WTC11 (cell line): ENCODE results near the gene ERC2. TPM values are rescaled to one million over a fixed set of nuclear protein-coding genes. Genes with fewer than 3 reads are reported as not detected.

Experiments
- ATAC-seq: fragments of 200-7000 bp; cut with Tn5 transposase; 2 replicates; pipeline ENCODE4 v1.10.0; 2021; ENCODE audit warnings: mild to moderate bottlenecking, moderate library complexity
- CTCF ChIA-PET: fragments of 300-600 bp; sonication (Branson Sonifier 250); formaldehyde crosslinking; loops from one replicate; lab custom pipeline; 2021; ENCODE audit warnings: antibody characterized with exemption; lab: Charles Lee
- POLR2A ChIA-PET: fragments of 350-600 bp; sonication (Branson Sonifier 250); formaldehyde crosslinking; loops from one replicate; lab custom pipeline; 2021; ENCODE audit warnings: antibody characterized with exemption; lab: Charles Lee
- DNase-seq: peaks from one replicate; pipeline ENCODE4 v3.0.0; 2021; ENCODE audit warnings: low spot score
- H3K27ac Mint-ChIP-seq: 2 replicates; pipeline ENCODE4 v1.8.0; 2021; ENCODE audit warnings: mixed read lengths
- H3K27me3 Mint-ChIP-seq: 2 replicates; pipeline ENCODE4 v1.8.0; 2021; ENCODE audit warnings: low read depth, mild to moderate bottlenecking, moderate library complexity, mixed read lengths
- H3K36me3 Mint-ChIP-seq: 2 replicates; pipeline ENCODE4 v1.8.0; 2021; ENCODE audit warnings: mixed read lengths
- H3K4me1 Mint-ChIP-seq: 2 replicates; pipeline ENCODE4 v1.8.0; 2022; ENCODE audit warnings: mixed read lengths
- H3K4me3 Mint-ChIP-seq: 2 replicates; pipeline ENCODE4 v1.8.0; 2021; ENCODE audit warnings: mild to moderate bottlenecking, moderate library complexity, mixed read lengths
- H3K9me3 Mint-ChIP-seq: 2 replicates; pipeline ENCODE4 v1.8.0; 2021; ENCODE audit warnings: mixed read lengths
- CREM ChIP-seq: sonication (generic); formaldehyde crosslinking; IDR thresholded peaks from 2 replicates; pipeline ENCODE4 v1.8.1; 2022; ENCODE audit warnings: mild to moderate bottlenecking, missing genetic modification reagents, moderate library complexity
- CTCF ChIP-seq: fragments of 200-600 bp; IDR thresholded peaks from 2 replicates; pipeline ENCODE4 v1.8.0; 2022; ENCODE audit warnings: antibody characterized with exemption
- E2F1 ChIP-seq: sonication (generic); formaldehyde crosslinking; IDR thresholded peaks from 2 replicates; pipeline ENCODE4 v1.8.0; 2022; ENCODE audit warnings: mild to moderate bottlenecking, missing genetic modification reagents
- ELF4 ChIP-seq: sonication (generic); formaldehyde crosslinking; IDR thresholded peaks from 2 replicates; pipeline ENCODE4 v1.8.1; 2022; ENCODE audit warnings: low read depth, mild to moderate bottlenecking, moderate library complexity, missing genetic modification reagents
- GABPB1 ChIP-seq: sonication (generic); formaldehyde crosslinking; IDR thresholded peaks from 2 replicates; pipeline ENCODE4 v1.8.1; 2023; ENCODE audit warnings: mild to moderate bottlenecking, missing genetic modification reagents
- IRF2 ChIP-seq: sonication (generic); formaldehyde crosslinking; IDR thresholded peaks from 2 replicates; pipeline ENCODE4 v1.8.0; 2022; ENCODE audit warnings: low read depth, missing genetic modification reagents, borderline replicate concordance
- JAZF1 ChIP-seq: fragments of 250-450 bp; sonication (Bioruptor Pico); IDR thresholded peaks from 2 replicates; pipeline ENCODE4 v1.9.0; 2021; ENCODE audit warnings: moderate library complexity, mild to moderate bottlenecking, inconsistent platforms
- MXD4 ChIP-seq: fragments of 250-450 bp; sonication (Bioruptor Pico); IDR thresholded peaks from 2 replicates; pipeline ENCODE4 v1.8.0; 2021; ENCODE audit warnings: mild to moderate bottlenecking, moderate library complexity, borderline replicate concordance
- MYBL2 ChIP-seq: sonication (generic); formaldehyde crosslinking; IDR thresholded peaks from 2 replicates; pipeline ENCODE4 v1.8.1; 2023; ENCODE audit warnings: mild to moderate bottlenecking, moderate library complexity, missing genetic modification reagents
- NFYB ChIP-seq: sonication (generic); formaldehyde crosslinking; conservative IDR thresholded peaks from 2 replicates; pipeline ENCODE4 v1.8.0; 2022; ENCODE audit warnings: low read depth, missing genetic modification reagents
- PREB ChIP-seq: sonication (generic); formaldehyde crosslinking; IDR thresholded peaks from 2 replicates; pipeline ENCODE4 v1.8.1; 2022; ENCODE audit warnings: mild to moderate bottlenecking, missing genetic modification reagents, moderate library complexity, borderline replicate concordance
- PRRX2 ChIP-seq: fragments of 250-450 bp; sonication (Bioruptor Pico); IDR thresholded peaks from 2 replicates; pipeline ENCODE4 v1.8.0; 2021; ENCODE audit warnings: mild to moderate bottlenecking
- RORB ChIP-seq: fragments of 250-450 bp; sonication (Bioruptor Pico); IDR thresholded peaks from 2 replicates; pipeline ENCODE4 v1.9.0; 2021; ENCODE audit warnings: mild to moderate bottlenecking
- SMAD3 ChIP-seq: sonication (generic); formaldehyde crosslinking; IDR thresholded peaks from 2 replicates; pipeline ENCODE4 v1.8.0; 2022; ENCODE audit warnings: missing genetic modification reagents, mild to moderate bottlenecking, borderline replicate concordance
- SOX15 ChIP-seq: fragments of 250-450 bp; sonication (Bioruptor Pico); IDR thresholded peaks from 2 replicates; pipeline ENCODE4 v1.9.0; 2021; ENCODE audit warnings: mild to moderate bottlenecking
- SP1 ChIP-seq: sonication (generic); formaldehyde crosslinking; conservative IDR thresholded peaks from 2 replicates; pipeline ENCODE4 v1.8.1; 2022; ENCODE audit warnings: missing genetic modification reagents
- TEAD4 ChIP-seq: sonication (generic); formaldehyde crosslinking; IDR thresholded peaks from 2 replicates; pipeline ENCODE4 v1.8.0; 2022; ENCODE audit warnings: mild to moderate bottlenecking, missing genetic modification reagents
- TP53 ChIP-seq: sonication (generic); formaldehyde crosslinking; IDR thresholded peaks from 2 replicates; pipeline ENCODE4 v1.8.1; 2023; ENCODE audit warnings: mild to moderate bottlenecking, missing genetic modification reagents
- ZNF121 ChIP-seq: sonication (generic); formaldehyde crosslinking; IDR thresholded peaks from 2 replicates; pipeline ENCODE4 v1.8.0; 2023; ENCODE audit warnings: missing genetic modification reagents
- ZNF263 ChIP-seq: sonication (generic); formaldehyde crosslinking; IDR thresholded peaks from 2 replicates; pipeline ENCODE4 v1.8.1; 2022; ENCODE audit warnings: low read depth, mild to moderate bottlenecking, moderate library complexity, missing genetic modification reagents
- ZNF423 ChIP-seq: fragments of 250-450 bp; sonication (Bioruptor Pico); IDR thresholded peaks from 2 replicates; pipeline ENCODE4 v2.1.2; 2022; ENCODE audit warnings: mild to moderate bottlenecking, moderate library complexity
- ZSCAN18 ChIP-seq: fragments of 250-450 bp; sonication (Bioruptor Pico); IDR thresholded peaks from 2 replicates; pipeline ENCODE4 v2.1.2; 2022; ENCODE audit warnings: mild to moderate bottlenecking, moderate library complexity
- total RNA-seq: library from RNA; stranded (reverse); gene quantifications from 3 replicates; pipeline ENCODE4 v1.2.3, GENCODE V29; 2021

The ERC2 gene
- total RNA-seq, 1 experiment from 2014 or later = 23.5 TPM

GRCh38 chr3:56197259-56197965 is 270.9 kb downstream of the ERC2 start:
- no peak overlapping the region for H3K27ac Mint-ChIP-seq
- H3K4me3 Mint-ChIP-seq = no peak overlapping the region
- ChIA-PET POLR2A (no interaction called here), CTCF (no interaction called here)
- no peaks in the 10 kb centered on the region for H3K9me3 Mint-ChIP-seq
- ATAC-seq (no peak), DNase-seq (no peak)
- peaks cover 19% of the 10 kb centered on the region for H3K4me1 Mint-ChIP-seq
- H3K27me3 Mint-ChIP-seq = no peaks in the 10 kb centered on the region
- TF ChIP-seq NFYB (CRISPR knock-in tag) = no peak
- no peak for TF ChIP-seq SOX15 (CRISPR knock-in tag)
- TF ChIP-seq JAZF1 (CRISPR knock-in tag) = no peak
- no peak for TF ChIP-seq CTCF
- TF ChIP-seq ELF4 (CRISPR knock-in tag) = no peak
- no peak for TF ChIP-seq TP53 (CRISPR knock-in tag)
- TF ChIP-seq TEAD4 (CRISPR knock-in tag) = no peak
- no peak for TF ChIP-seq GABPB1
- TF ChIP-seq MYBL2 = no peak
- TF ChIP-seq IRF2 (CRISPR knock-in tag) = no peak
- no peak for TF ChIP-seq ZNF121 (CRISPR knock-in tag)
- no peaks in the 10 kb centered on the region for H3K36me3 Mint-ChIP-seq

GRCh38 chr3:56196700-56197099 is 271.6 kb downstream of the ERC2 start:
- Mint-ChIP-seq H3K4me3 (no peak overlapping the region), H3K9me3 (no peaks in the 10 kb centered on the region), H3K27ac (no peak overlapping the region), H3K36me3 (no peaks in the 10 kb centered on the region), H3K27me3 (no peaks in the 10 kb centered on the region), H3K4me1 (peaks cover 19% of the 10 kb centered on the region)
- DNase-seq = no peak
- ChIA-PET CTCF (no interaction called here), POLR2A (no interaction called here)
- no peak for ATAC-seq
- TF ChIP-seq PRRX2 (CRISPR knock-in tag) = no peak

- Mint-ChIP-seq H3K9me3 (no peaks in the 10 kb centered on the region), H3K27ac (no peak overlapping the region), H3K36me3 (no peaks in the 10 kb centered on the region), H3K4me3 (no peak overlapping the region), H3K4me1 (peaks cover 16% of the 10 kb centered on the region), H3K27me3 (no peaks in the 10 kb centered on the region)
- ATAC-seq (no peak), DNase-seq (no peak)
- CTCF ChIA-PET = no interaction called here
- POLR2A ChIA-PET = no interaction called here
- TF ChIP-seq ZNF423 (CRISPR knock-in tag) = no peak
- TF ChIP-seq MXD4 (CRISPR knock-in tag) = no peak
- TF ChIP-seq ZNF263 (CRISPR knock-in tag) = no peak
- no peak for TF ChIP-seq CREM (CRISPR knock-in tag)
- TF ChIP-seq E2F1 = no peak
- no peak for TF ChIP-seq MYBL2
- TF ChIP-seq GABPB1 = no peak
- TF ChIP-seq SP1 (CRISPR knock-in tag) = no peak
- TF ChIP-seq RORB (CRISPR knock-in tag) = no peak
- no peak for TF ChIP-seq SMAD3 (CRISPR knock-in tag)
- TF ChIP-seq PREB (CRISPR knock-in tag) = no peak
- TF ChIP-seq ZSCAN18 (CRISPR knock-in tag) = no peak
Measured at GRCh38 chr3:56193519-56193918, 274.7 kb downstream of the ERC2 start.
